GM19035 (cell line): ENCODE measurements around the gene DENND10.
A peak's percentile ranks its signal among the peaks of the same experiment; 100 is the strongest.
"Not testable (repeated sequence)": the region's sequence is repeated elsewhere in the genome, so short reads cannot be mapped to it uniquely, and the experiment has no call there.

Experiments
- ATAC-seq: cut with Tn5 transposase; IDR thresholded peaks from one replicate; pipeline ENCODE4 v1.9.1; 2021; ENCODE audit not compliant: unreplicated experiment

The DENND10 gene

GRCh38 chr10:119103903-119104653, at the start of gene DENND10:
Gene DENND10 (plus strand): TSS chr10:119104113. CDS start chr10:119104143, 30 bp downstream.
- peak; percentile 82 for ATAC-seq

GRCh38 chr10:119055472-119055871, 48.4 kb upstream of the DENND10 start:
- ATAC-seq, result no peak

GRCh38 chr10:119058010-119058409, 45.9 kb upstream of the DENND10 start:
- ATAC-seq, result no peak

GRCh38 chr10:119059557-119059956, 44.4 kb upstream of the DENND10 start:
- ATAC-seq, result no peak

- no peak for ATAC-seq
Observed at GRCh38 chr10:119060107-119060506, 43.8 kb upstream of the DENND10 start.

- ATAC-seq, result no peak
Observed at GRCh38 chr10:119061352-119061751, 42.6 kb upstream of the DENND10 start.

GRCh38 chr10:119061926-119062325, 42.0 kb upstream of the DENND10 start:
- no peak for ATAC-seq

GRCh38 chr10:119070395-119071165, 33.3 kb upstream of the DENND10 start:
- ATAC-seq, result no peak

GRCh38 chr10:119073584-119073983, 30.3 kb upstream of the DENND10 start:
- ATAC-seq, result no peak

GRCh38 chr10:119078422-119079179, 25.3 kb upstream of the DENND10 start:
- ATAC-seq, result no peak

- ATAC-seq, result peak; percentile 63
Observed at GRCh38 chr10:119079599-119080520, 24.1 kb upstream of the DENND10 start.

- peak; percentile 76 for ATAC-seq
Observed at GRCh38 chr10:119080521-119081259, 23.2 kb upstream of the DENND10 start, which contains the start of gene EIF3A. Gene EIF3A (minus strand): TSS chr10:119080817. CDS start chr10:119080676, 141 bp downstream.

- ATAC-seq, result no peak
Observed at GRCh38 chr10:119084896-119085295, 19.0 kb upstream of the DENND10 start.

- no peak for ATAC-seq
Observed at GRCh38 chr10:119087271-119087882, 16.5 kb upstream of the DENND10 start.

- no peak for ATAC-seq
Observed at GRCh38 chr10:119090026-119090795, 13.7 kb upstream of the DENND10 start.

- ATAC-seq, result no peak
Observed at GRCh38 chr10:119090968-119091367, 12.9 kb upstream of the DENND10 start.

GRCh38 chr10:119095640-119096039, 8.3 kb upstream of the DENND10 start:
- ATAC-seq, result no peak

- not testable (repeated sequence) for ATAC-seq
Observed at GRCh38 chr10:119096641-119097415, 7.1 kb upstream of the DENND10 start.
